GM18951 (cell line): ENCODE data around the gene C14orf119.
"Not testable (repeated sequence)": the region's sequence is repeated elsewhere in the genome, so short reads cannot be mapped to it uniquely, and the experiment has no call there.

ENCODE experiments used
- POLR2A ChIP-seq: IDR thresholded peaks from 4 replicates; pipeline ENCODE4 v1.6.1; 2011; ENCODE audit warnings: mild to moderate bottlenecking; ENCODE audit not compliant: insufficient read length, insufficient read depth; ENCODE audit errors: extremely low read depth
- in situ Hi-C: fragments of 300-500 bp; cut with MboI; formaldehyde crosslinking; loops from one replicate; pipeline ENCODE4 v1.12.0; 2022; ENCODE audit warnings: low sequenced_read_pairs, mixed read lengths, inconsistent platforms; ENCODE audit not compliant: unreplicated experiment

C14orf119 gene

DNA sequence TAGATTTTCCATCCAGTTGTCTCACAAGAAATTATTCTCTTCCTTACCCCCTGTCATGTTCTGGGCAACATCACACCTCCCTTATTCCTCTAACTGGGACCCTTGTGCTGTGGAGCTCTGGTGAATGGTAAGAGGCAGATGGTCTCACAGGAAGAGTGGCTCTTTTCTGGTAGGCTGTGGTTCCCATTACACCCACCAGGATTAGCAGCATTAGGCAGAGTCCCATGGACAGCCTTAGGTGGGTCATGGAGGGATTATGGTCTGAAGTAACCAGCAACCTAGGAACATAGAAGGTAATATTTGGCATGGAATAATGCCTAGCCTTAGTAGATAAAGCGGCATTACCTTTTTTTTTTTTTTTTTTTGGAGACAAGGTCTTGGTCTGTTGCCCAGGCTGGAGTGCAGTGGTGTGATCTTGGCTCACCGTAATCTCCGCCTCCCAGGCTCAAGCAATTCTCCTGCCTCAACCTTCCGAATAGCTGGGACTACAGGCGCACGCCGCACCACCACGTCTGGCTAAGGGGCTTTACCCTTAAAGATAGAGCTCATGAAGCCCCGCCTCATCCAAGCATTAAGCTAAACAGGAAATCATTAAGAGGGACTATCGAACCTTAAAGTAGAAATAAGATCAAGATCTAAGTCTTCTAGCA, 4.0 kb downstream of the C14orf119 start:
- in situ Hi-C loops: no loop called here
- no peak for TF ChIP-seq POLR2A

DNA sequence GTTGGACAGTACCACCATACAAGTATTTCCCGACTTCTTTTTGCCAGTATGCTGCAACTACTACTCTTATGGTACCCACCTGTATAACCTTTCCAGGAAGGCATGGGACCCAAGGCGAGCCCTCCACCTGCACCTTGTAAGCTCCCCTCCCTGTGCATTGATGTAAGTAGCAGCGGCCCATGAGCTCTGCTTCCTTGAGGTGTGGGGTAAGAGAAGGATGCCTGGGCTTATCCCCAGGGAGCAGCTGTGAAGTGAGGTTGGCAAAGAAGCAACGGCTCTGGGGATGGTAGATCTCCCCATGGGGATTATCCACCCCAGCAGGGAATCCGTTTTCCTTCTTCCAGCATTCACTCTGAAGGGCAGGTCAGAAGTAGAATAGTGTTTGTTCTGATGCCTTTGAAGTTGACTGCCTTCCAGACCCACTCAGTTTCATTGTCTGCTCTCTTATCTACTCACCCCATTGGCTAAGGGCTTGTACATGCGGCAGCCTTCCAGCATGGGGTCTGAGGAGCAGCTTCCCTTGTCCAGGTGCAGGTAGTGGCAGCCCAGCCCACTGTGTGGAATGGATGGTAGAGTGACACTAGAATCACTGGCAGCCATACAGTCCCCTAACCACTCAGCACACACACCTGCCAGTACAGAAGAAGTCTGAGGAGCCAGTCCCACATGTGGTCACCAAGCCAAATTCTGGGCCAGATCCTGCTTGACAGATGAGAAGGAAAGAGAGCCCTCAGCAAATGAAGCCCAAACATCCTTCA, 6.1 kb downstream of the C14orf119 start:
- TF ChIP-seq POLR2A: no peak
- in situ Hi-C loops: no loop called here

DNA sequence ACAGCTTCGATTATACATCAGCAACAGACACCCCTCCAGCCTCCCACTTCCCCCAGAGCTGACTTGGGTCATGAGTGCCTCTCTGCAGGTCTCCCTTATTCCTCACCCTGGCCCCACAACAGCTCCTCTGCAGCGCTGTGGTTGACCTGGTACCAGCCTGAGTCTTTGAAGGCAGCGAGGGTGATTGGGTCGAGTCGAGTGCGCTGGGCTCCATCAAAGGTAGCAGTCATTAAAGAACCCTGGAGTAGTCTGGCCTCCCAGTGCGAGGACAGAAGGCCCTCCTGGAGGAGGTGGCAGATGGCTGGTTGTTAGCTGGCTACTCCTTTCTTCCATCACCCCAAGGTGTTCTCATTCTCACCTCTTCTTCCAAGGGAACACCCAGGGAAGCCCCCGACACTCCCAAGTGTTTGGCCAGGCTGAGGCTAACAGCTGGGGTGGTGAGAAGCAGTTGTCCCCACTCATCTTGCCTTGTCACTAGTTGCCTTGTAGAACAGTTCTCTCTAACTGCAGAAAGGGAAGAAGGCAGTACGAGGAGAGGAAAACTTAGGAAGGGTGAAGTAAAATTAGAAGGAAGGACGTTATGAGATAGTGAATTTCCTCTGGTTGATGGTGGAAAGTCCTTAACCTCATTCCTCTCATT, 6.8 kb downstream of the C14orf119 start:
- in situ Hi-C loops: no loop called here
- no peak for TF ChIP-seq POLR2A

DNA sequence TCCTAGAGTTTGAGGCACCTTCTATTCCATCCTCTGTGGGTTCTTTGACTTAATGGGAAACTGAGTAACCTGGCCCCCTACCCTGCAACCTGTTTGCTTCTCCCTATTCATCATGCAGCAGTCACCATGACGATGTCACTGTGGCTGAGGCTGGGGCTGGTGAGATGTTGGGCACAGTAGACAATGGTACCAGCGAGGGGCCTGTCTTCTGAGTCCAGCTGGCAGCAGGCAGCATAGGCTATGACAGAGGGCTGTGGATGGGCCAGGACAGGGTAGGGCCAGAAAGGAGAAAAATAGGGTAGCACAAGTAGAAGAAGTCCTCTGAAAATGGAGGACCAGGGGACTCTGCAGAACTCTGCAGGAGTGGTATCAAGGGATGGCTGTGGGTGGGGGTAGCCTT, 7.5 kb downstream of the C14orf119 start:
- no peak for TF ChIP-seq POLR2A
- in situ Hi-C loops: no loop called here

DNA sequence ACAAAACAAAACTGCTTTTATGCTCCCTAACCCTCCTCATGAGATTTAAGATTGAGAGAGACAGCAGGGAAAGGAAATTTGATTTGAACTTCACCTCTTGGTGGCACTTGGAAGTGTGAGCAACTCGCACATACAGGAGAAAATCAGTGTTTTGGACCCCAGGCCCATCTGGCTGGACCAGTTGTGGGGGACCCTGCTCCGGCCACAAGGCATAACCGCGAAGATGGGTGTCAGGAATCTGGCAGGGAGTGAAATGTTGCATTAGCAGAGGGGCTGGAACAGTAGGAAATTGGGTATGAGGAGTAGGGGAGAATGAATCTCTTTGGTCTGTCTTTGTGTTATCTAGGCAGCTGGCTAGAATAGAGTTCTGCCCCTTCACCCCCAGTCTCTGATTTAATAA, 8.3 kb downstream of the C14orf119 start:
- TF ChIP-seq POLR2A: no peak
- in situ Hi-C loops: no loop called here

DNA sequence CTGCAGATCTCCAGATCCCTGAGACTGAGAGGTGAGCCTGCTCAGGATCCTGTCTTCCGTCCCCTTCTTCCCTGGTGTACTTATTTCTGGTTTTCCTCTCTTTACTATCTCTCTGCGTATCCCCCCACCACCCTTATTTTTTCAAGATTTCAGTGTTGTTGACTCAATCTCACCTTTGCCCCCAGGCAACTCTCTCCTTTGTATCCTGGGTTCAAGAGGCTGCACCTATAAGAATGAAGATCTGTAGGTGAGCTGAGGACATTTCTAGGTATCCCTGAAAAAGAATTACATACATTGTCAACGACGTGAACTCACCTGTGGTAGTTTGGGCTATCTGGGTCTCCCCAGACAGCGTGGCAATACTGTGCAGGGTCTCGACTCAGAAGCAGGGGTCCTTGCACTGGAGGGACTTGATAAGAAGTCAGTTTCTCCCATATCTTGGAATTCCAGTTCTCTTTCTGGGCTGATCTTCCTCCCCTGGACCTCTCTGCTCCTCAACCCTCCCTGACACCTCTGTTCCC, 8.8 kb downstream of the C14orf119 start:
- in situ Hi-C loops: no loop called here
- TF ChIP-seq POLR2A: no peak

DNA sequence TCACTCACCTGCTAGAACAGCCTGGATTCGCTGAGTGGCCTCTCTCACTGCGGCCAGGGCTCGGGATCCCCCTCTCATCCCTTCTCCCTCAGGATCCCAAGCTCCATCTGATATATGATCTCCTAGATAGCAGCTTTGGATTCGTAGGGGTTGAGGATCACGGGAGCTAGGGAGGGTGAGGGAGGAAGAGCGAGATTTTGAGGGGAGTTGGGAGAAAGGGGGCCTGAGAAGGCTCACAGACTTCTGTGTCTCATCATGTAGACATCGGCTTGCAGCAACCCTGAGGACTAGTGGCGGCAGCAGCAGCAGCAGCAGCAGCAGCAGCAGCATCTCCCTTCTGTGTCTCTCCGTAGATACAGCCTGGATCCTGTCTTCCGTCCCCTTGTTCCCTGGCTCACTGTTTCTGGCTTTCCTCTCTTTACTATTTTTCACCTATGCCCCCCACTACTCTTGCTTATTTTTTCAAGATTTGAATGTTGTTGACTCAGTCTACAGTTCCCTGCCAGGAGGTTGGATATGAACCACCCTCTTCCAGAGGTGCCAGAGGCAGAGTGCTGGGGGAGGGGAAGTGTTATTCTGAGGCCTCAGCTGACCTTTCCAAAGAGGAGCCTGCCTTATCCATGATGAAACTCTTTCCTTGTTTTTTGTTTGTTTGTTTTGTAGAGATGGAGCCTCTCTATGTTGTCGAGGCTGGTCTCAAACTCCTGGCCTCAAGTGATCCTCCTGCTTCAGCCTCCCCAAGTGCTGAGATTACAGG, 9.5 kb downstream of the C14orf119 start, which contains the start of gene CIROP:
Gene CIROP (minus strand): TSS at position 399 of the 757 bp plus-strand sequence. CDS start 69 bp downstream, at position 330.
- no peak for TF ChIP-seq POLR2A
- in situ Hi-C loops: no loop called here

DNA sequence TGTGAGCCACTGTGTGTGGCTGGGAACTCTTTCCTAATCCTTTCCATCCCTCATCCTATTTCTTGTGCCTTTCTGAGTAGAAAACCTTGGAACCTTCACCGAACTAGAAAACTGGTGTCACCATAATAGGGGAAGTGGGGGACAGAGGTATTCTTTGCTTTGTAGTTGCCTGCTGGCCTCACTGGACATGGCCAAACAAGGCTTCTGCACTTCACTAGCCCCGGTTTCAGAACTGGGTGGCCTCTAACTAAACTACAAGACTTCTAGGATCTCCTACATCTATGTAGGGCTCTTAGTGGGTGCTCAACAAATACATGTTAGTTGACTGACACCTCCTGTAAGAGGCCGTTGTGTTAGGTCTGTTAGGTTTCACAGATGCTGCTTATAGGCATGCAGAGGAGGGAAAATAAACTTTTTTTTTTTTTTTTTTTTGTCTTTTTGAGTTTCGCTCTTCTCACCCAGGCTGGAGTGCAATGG, 10.1 kb downstream of the C14orf119 start:
- in situ Hi-C loops: no loop called here
- no peak for TF ChIP-seq POLR2A

DNA sequence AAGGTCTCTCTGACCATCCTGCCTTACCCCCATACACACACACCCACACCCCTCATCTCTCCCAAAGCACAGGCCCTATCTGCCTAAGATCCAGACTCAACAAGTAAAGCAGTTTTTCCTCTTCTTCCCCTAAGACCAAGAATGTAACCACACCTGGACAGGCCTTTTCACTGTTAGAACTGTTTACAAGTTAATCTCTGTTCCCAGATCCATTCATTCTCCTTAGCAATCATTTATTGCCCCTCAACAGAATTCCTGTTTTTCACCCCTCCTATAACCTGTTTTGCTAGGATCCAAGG, 11.4 kb downstream of the C14orf119 start:
- in situ Hi-C loops: no loop called here
- TF ChIP-seq POLR2A: no peak

DNA sequence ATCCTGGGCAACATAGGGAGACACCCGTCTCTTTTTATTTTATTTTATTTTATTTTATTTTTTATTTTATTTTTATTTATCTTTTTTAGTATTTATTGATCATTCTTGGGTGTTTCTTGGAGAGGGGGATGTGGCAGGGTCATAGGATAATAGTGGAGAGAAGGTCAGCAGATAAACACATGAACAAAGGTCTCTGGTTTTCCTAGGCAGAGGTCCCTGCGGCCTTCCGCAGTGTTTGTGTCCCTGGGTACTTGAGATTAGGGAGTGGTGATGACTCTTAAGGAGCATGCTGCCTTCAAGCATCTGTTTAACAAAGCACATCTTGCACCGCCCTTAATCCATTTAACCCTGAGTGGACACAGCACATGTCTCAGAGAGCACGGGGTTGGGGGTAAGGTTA, 12.3 kb downstream of the C14orf119 start:
- in situ Hi-C loops: not testable (repeated sequence)

DNA sequence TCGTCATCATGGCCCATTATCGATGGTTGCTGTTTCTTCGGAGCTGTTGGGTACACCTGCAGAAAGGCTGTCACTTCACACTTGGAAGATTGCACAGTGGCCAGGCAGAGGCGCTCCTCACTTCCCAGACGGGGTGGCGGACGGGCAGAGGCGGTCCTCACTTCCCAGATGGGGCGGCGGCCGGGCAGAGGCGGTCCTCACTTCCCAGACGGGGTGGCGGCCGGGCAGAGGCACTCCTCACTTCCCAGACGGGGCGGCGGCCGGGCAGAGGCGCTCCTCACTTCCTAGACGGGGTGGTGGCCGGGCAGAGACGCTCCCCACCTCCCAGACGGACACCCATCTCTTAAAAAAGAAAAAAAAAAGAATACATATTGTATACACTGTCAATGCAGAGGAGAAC, 12.9 kb downstream of the C14orf119 start:
- in situ Hi-C loops: not testable (repeated sequence)

DNA sequence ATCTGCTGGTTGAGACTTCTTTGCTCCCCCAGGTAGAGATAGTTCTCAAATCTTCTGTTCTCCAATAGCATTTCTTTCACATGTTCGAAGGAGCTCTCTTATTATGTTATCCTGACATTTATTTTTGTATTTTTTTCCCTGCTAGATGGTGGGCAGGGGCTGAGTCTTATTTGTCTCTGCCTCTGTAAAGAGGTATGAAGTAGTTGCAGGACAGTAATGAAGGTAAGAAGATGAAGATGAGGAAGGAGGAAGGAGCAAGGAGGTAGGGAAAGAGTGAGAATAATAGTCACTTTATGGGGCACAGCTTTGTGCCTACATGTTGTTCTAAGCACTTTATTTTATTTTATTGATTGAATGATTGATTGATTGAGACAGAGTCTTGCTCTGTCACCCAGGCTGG, 14.5 kb downstream of the C14orf119 start:
- no peak for TF ChIP-seq POLR2A
- in situ Hi-C loops: no loop called here

DNA sequence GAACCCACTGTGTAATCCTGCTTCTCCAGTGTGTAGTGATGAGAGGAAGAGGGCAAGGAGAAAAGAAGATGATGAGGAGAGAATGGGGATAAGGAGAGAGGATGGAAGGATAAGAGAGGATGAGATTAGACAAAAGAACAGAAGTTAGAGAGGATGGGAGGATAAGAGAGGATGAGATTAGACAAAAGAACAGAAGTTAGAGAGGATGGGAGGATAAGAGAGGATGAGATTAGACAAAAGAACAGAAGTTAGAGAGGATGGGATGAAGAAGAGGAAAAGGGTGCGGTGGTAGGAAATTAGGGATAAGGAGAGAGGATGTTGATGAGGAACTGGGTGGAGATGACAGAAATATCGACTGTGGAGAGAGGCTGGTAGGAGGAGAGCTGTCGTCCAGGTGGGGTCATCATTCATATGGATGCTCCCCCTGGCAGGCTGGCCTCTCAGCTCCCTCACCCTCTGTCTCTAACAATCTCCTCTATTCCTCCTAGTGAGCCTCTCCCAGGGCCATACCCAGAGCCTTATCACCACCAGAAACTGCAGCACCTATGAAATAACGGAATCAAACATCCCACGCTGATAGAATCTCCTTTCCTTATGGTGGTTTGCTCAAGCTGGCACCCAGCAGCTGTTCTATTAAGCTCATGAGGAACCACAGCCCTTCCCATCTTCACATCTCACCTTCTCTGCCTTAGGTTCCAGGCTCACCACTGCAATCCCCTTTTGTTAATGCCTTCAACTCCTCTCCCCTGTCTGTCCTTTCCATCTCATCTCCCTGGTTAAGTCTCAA, 15.5 kb downstream of the C14orf119 start:
- in situ Hi-C loops: no loop called here

More for the DNA sequence above, 15.5 kb downstream of the C14orf119 start:
- no peak for TF ChIP-seq POLR2A
